Keratinocyte (primary cell): ENCODE data around the gene MAP2K5. TPM values are rescaled to one million over a fixed set of nuclear protein-coding genes. Genes with fewer than 3 reads are reported as not detected.

Source experiments
- DNase-seq: peaks from one replicate; pipeline ENCODE4 v3.0.0-alpha.2; 2011; ENCODE audit warnings: low read depth, missing footprints, low spot score
- FAIRE-seq: peaks from 2 replicates; lab custom pipeline; 2011; peaks lifted over from hg19 to GRCh38; lab: Jason Lieb, UNC
- H2AFZ ChIP-seq: 2 replicates; pipeline ENCODE4 v1.6.0; 2012; ENCODE audit warnings: low read length, control low read depth, inconsistent platforms; ENCODE audit not compliant: control insufficient read depth
- H3K27ac ChIP-seq: 2 replicates; pipeline ENCODE4 v1.5.1; 2011; ENCODE audit warnings: low read length; ENCODE audit not compliant: control insufficient read depth, insufficient read depth
- H3K27me3 ChIP-seq: 3 replicates; pipeline ENCODE4 v1.6.0; 2011; ENCODE audit warnings: low read length; ENCODE audit not compliant: control insufficient read depth, insufficient read depth; ENCODE audit errors: extremely low read depth
- H3K36me3 ChIP-seq, 2 experiments: 2 replicates in 1 of 2; 3 replicates in 1 of 2; pipeline ENCODE4 v1.5.1; 2011; ENCODE audit warnings: low read length in 2 of 2, mild to moderate bottlenecking in 1 of 2; ENCODE audit not compliant: control insufficient read depth in 2 of 2, insufficient read depth in 2 of 2; ENCODE audit errors: extremely low read depth in 1 of 2
- H3K4me1 ChIP-seq: 3 replicates; pipeline ENCODE4 v1.5.1; 2011; ENCODE audit warnings: low read length; ENCODE audit not compliant: control insufficient read depth, insufficient read depth; ENCODE audit errors: extremely low read depth
- H3K4me2 ChIP-seq: 3 replicates; pipeline ENCODE4 v1.6.0; 2011; ENCODE audit warnings: low read depth, low read length; ENCODE audit not compliant: control insufficient read depth, insufficient read depth; ENCODE audit errors: extremely low read depth
- H3K4me3 ChIP-seq, 3 experiments: fragments of 200-600 bp in 1 of 3; sonication (generic) in 1 of 3; 2 replicates in 2 of 3; 3 replicates in 1 of 3; pipeline ENCODE4 v1.5.1; 2011 to 2016; ENCODE audit warnings: low read length in 3 of 3, mild to moderate bottlenecking in 3 of 3, control low read depth in 2 of 3, inconsistent platforms in 1 of 3, low read depth in 1 of 3, mixed read lengths in 1 of 3, mixed run types in 1 of 3, moderate library complexity in 1 of 3; ENCODE audit not compliant: control insufficient read depth in 2 of 3, insufficient read depth in 2 of 3; ENCODE audit errors: extremely low read depth in 1 of 3
- H3K79me2 ChIP-seq: 2 replicates; pipeline ENCODE4 v1.6.0; 2012; ENCODE audit warnings: low read length; ENCODE audit not compliant: control insufficient read depth, insufficient read depth
- H3K9ac ChIP-seq: 3 replicates; pipeline ENCODE4 v1.6.0; 2011; ENCODE audit warnings: low read length; ENCODE audit not compliant: control insufficient read depth, insufficient read depth; ENCODE audit errors: extremely low read depth
- H3K9me1 ChIP-seq: 3 replicates; pipeline ENCODE4 v1.6.0; 2011; ENCODE audit warnings: low read length; ENCODE audit not compliant: control insufficient read depth, insufficient read depth; ENCODE audit errors: extremely low read depth
- H3K9me3 ChIP-seq: 2 replicates; pipeline ENCODE4 v1.5.1; 2012; ENCODE audit warnings: low read depth, low read length; ENCODE audit not compliant: control insufficient read depth
- H4K20me1 ChIP-seq: 3 replicates; pipeline ENCODE4 v1.6.0; 2011; ENCODE audit warnings: low read length; ENCODE audit not compliant: control insufficient read depth, insufficient read depth; ENCODE audit errors: extremely low read depth
- CTCF ChIP-seq, 3 experiments: IDR thresholded peaks in 1 of 3; conservative IDR thresholded peaks in 1 of 3; optimal IDR thresholded peaks in 1 of 3; 2 replicates in 2 of 3; 3 replicates in 1 of 3; pipeline versions ENCODE3 to v1.5.1; 2011; ENCODE audit warnings: low read length in 3 of 3, mild to moderate bottlenecking in 3 of 3, moderate library complexity in 2 of 3, control low read depth in 1 of 3, inconsistent platforms in 1 of 3; ENCODE audit not compliant: insufficient read depth in 2 of 3; ENCODE audit errors: extremely low read depth in 1 of 3
- EZH2 ChIP-seq: IDR thresholded peaks from one replicate; pipeline ENCODE4 v1.6.1; 2012; ENCODE audit warnings: inconsistent platforms, mild to moderate bottlenecking, low read length, moderate library complexity
- dilution Hi-C: fragments of 300-500 bp; cut with MboI; formaldehyde crosslinking; loops from one replicate; pipeline ENCODE4 v1.7.0; 2020; ENCODE audit warnings: low sequenced_read_pairs; ENCODE audit not compliant: extremely low pct_ligation_motif_present
- polyA plus RNA-seq, 5 experiments: library from polyadenylated mRNA; depleted of rRNA in 3 of 5; stranded (reverse) in 3 of 5; stranded (forward) in 1 of 5; unstranded in 1 of 5; fragments of >200 nt; gene quantifications; 1 replicate in 1 of 5; 2 replicates in 3 of 5; 3 replicates in 1 of 5; pipeline versions ENCODE4 v1.2.1 to v1.2.3, GENCODE V29; 2011 to 2012; ENCODE audit warnings: missing spikeins in 2 of 5, low read depth in 1 of 5, low replicate concordance in 1 of 5

Gene MAP2K5
- polyA plus RNA-seq, 1 donor (not counting 4 experiments of a cell fraction or from before 2014, with no cell fraction given), result 3.6 TPM

DNA sequence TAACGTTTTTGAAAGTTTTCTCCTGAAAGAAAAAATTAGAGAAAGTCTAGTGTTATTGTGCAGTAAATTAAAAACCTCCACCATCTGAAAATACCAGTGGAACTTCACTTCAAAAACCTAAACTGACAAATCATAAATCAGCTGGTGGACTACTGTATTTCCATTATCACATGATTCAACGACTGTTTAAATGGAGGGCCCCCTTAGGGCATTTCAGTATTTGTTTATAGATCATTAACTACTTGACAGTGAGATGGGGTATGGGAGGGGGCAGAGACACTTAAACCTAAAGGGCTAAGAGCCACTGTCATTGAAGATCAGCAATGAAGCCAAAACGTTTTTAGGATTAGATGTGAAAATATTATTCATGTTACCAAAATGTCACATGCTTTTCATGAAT, 30.4 kb upstream of the MAP2K5 start:
- H3K4me2 ChIP-seq, result no peak overlapping the region
- H3K9ac ChIP-seq, result no peak overlapping the region
- no peak overlapping the region for H3K27ac ChIP-seq
- TF ChIP-seq EZH2 (no peak), CTCF (optimal IDR thresholded peaks at IDR 0.05 in 1 of 3, IDR thresholded peaks at IDR 0.05 in 1 of 3, conservative IDR thresholded peaks at IDR 0.05 in 1 of 3; ENCODE audit: extremely low read depth in 1 of 3, insufficient read depth in 2 of 3, low read length in 3 of 3) (no peak)
- no peaks in the 10 kb centered on the region for H4K20me1 ChIP-seq
- no peak for FAIRE-seq
- no peaks in the 10 kb centered on the region for H3K9me3 ChIP-seq
- peaks cover 2% of the 10 kb centered on the region for H3K9me1 ChIP-seq
- dilution Hi-C loops, result no loop called here
- no peaks in the 10 kb centered on the region for H3K79me2 ChIP-seq
- no peaks in the 10 kb centered on the region for H3K27me3 ChIP-seq
- no peak for DNase-seq
- H3K4me1 ChIP-seq, result peaks cover 8% of the 10 kb centered on the region
- H3K4me3 ChIP-seq, result no peak overlapping the region
- peaks cover 0 to 2% of the 10 kb centered on the region in 2 experiments for H3K36me3 ChIP-seq
- no peak overlapping the region for H2AFZ ChIP-seq

GRCh38 chr15:67512933-67513714, 29.4 kb upstream of the MAP2K5 start:
- no peaks in the 10 kb centered on the region for H3K9me3 ChIP-seq
- DNase-seq, result no peak
- H2AFZ ChIP-seq, result no peak overlapping the region
- no peak overlapping the region for H3K27ac ChIP-seq
- H3K4me2 ChIP-seq, result no peak overlapping the region
- H3K4me1 ChIP-seq, result peaks cover 8% of the 10 kb centered on the region
- no peak overlapping the region for H3K4me3 ChIP-seq
- no peaks in the 10 kb centered on the region for H3K27me3 ChIP-seq
- no peaks in the 10 kb centered on the region for H3K79me2 ChIP-seq
- H3K9me1 ChIP-seq, result peaks cover 2% of the 10 kb centered on the region
- peaks cover 0 to 2% of the 10 kb centered on the region in 2 experiments for H3K36me3 ChIP-seq
- H4K20me1 ChIP-seq, result no peaks in the 10 kb centered on the region
- H3K9ac ChIP-seq, result no peak overlapping the region
- TF ChIP-seq CTCF (optimal IDR thresholded peaks at IDR 0.05 in 1 of 3, IDR thresholded peaks at IDR 0.05 in 1 of 3, conservative IDR thresholded peaks at IDR 0.05 in 1 of 3; ENCODE audit: extremely low read depth in 1 of 3, insufficient read depth in 2 of 3, low read length in 3 of 3), result no peak
- TF ChIP-seq EZH2, result no peak
- FAIRE-seq, result no peak
- dilution Hi-C loops, result no loop called here
